GM12892 (cell line): Measurements from ENCODE around the gene COX7A2.

Experiments
- POLR2A ChIP-seq: IDR thresholded peaks from 2 replicates; pipeline ENCODE4 v1.6.1; 2011; ENCODE audit warnings: low read depth, low read length, control low read depth
- POLR2AphosphoS5 ChIP-seq: IDR thresholded peaks from 2 replicates; pipeline ENCODE4 v1.6.1; 2011; ENCODE audit warnings: low read depth, low read length, control low read depth
- TAF1 ChIP-seq: IDR thresholded peaks from 2 replicates; pipeline ENCODE4 v1.6.1; 2011; ENCODE audit warnings: low read depth, mild to moderate bottlenecking, control low read depth, low read length, borderline replicate concordance

GRCh38 chr6:75246386-75246785 is 2.8 kb upstream of the COX7A2 start:
- no peak for TF ChIP-seq POLR2A
- TF ChIP-seq TAF1, result no peak
- TF ChIP-seq POLR2AphosphoS5, result no peak
